WI38 (cell line): Measurements from ENCODE around the gene C10orf62.

Experiments
- H3K4me3 ChIP-seq: 2 replicates; pipeline ENCODE4 v1.5.1; 2011; ENCODE audit warnings: low read depth, mild to moderate bottlenecking, control low read depth, low read length
- CTCF ChIP-seq: IDR thresholded peaks from 2 replicates; pipeline ENCODE4 v1.5.1; 2012; ENCODE audit warnings: low read depth, mild to moderate bottlenecking, control low read depth, low read length

Gene C10orf62

GRCh38 chr10:97585439-97585811 is 4.1 kb upstream of the C10orf62 start:
- no peak overlapping the region for H3K4me3 ChIP-seq
- no peak for TF ChIP-seq CTCF

GRCh38 chr10:97587183-97587582 is 2.3 kb upstream of the C10orf62 start:
- H3K4me3 ChIP-seq: no peak overlapping the region
- no peak for TF ChIP-seq CTCF

- no peak for TF ChIP-seq CTCF
- H3K4me3 ChIP-seq: no peak overlapping the region
These were observed 694 bp downstream of the C10orf62 start for GRCh38 chr10:97590082-97590747.

GRCh38 chr10:97590748-97591495 is 1.4 kb downstream of the C10orf62 start:
- no peak overlapping the region for H3K4me3 ChIP-seq
- TF ChIP-seq CTCF: no peak

- no peak for TF ChIP-seq CTCF
- no peak overlapping the region for H3K4me3 ChIP-seq
These were observed 3.9 kb downstream of the C10orf62 start for GRCh38 chr10:97593421-97593820.

- no peak for TF ChIP-seq CTCF
- H3K4me3 ChIP-seq: no peak overlapping the region
These were observed 6.9 kb downstream of the C10orf62 start for GRCh38 chr10:97596101-97597082.
